HepG2 (cell line): ENCODE results near the gene DPP7. TPM values are rescaled to one million over a fixed set of nuclear protein-coding genes. Genes with fewer than 3 reads are reported as not detected.

Source experiments
- CBX2 ChIP-seq, 2 experiments: fragments of 200-600 bp in 1 of 2; sonication (generic); formaldehyde crosslinking in 1 of 2; IDR thresholded peaks; 2 replicates each; pipeline versions ENCODE4 v1.7.0 to v1.8.1; 2018 to 2022; ENCODE audit warnings: low read depth in 2 of 2, low read length in 1 of 2, mild to moderate bottlenecking in 1 of 2, missing genetic modification reagents in 1 of 2
- CEBPG ChIP-seq: IDR thresholded peaks from 2 replicates; pipeline ENCODE4 v1.6.1; 2016
- DNMT1 ChIP-seq: sonication (generic); formaldehyde crosslinking; IDR thresholded peaks from 2 replicates; pipeline ENCODE4 v1.5.1; 2020; ENCODE audit warnings: mild to moderate bottlenecking, missing genetic modification reagents
- GFI1 ChIP-seq: sonication (generic); formaldehyde crosslinking; IDR thresholded peaks from 2 replicates; pipeline ENCODE4 v1.5.0; 2020; ENCODE audit warnings: missing genetic modification reagents, mild to moderate bottlenecking, borderline replicate concordance
- HOXA7 ChIP-seq: sonication (generic); formaldehyde crosslinking; IDR thresholded peaks from 2 replicates; pipeline ENCODE4 v1.8.1; 2022; ENCODE audit warnings: mild to moderate bottlenecking, missing genetic modification reagents, moderate library complexity
- KDM5B ChIP-seq: sonication (generic); formaldehyde crosslinking; IDR thresholded peaks from 2 replicates; pipeline ENCODE4 v1.4.0; 2020; ENCODE audit warnings: missing genetic modification reagents, mild to moderate bottlenecking, borderline replicate concordance
- RFXANK ChIP-seq: IDR thresholded peaks from 2 replicates; pipeline ENCODE4 v1.6.1; 2016
- SALL1 ChIP-seq: sonication (generic); formaldehyde crosslinking; IDR thresholded peaks from 2 replicates; pipeline ENCODE4 v1.8.0; 2022; ENCODE audit warnings: mild to moderate bottlenecking, missing genetic modification reagents
- SIN3B ChIP-seq: fragments of 150-350 bp; IDR thresholded peaks from 2 replicates; pipeline ENCODE4 v1.6.1; 2014; ENCODE audit warnings: low read length
- SRSF4 ChIP-seq: fragments of 200-400 bp; formaldehyde crosslinking; IDR thresholded peaks from one replicate; pipeline ENCODE4 v1.6.1; 2018; ENCODE audit warnings: mild to moderate bottlenecking, low read depth, low read length, moderate library complexity; ENCODE audit not compliant: poor library complexity, severe bottlenecking
- TCF7 ChIP-seq: sonication (generic); IDR thresholded peaks from 2 replicates; pipeline ENCODE4 v1.6.1; 2016; ENCODE audit warnings: antibody characterized with exemption, low read depth
- TCF7L2 ChIP-seq: IDR thresholded peaks from 2 replicates; pipeline ENCODE4 v1.6.1; 2011; ENCODE audit warnings: mild to moderate bottlenecking, low read depth, low read length, moderate library complexity
- ZC3H13 ChIP-seq: sonication (generic); formaldehyde crosslinking; IDR thresholded peaks from 2 replicates; pipeline ENCODE4 v1.8.1; 2023; ENCODE audit warnings: mild to moderate bottlenecking, missing genetic modification reagents, moderate library complexity
- ZKSCAN1 ChIP-seq: fragments of 150-350 bp; IDR thresholded peaks from 2 replicates; pipeline ENCODE4 v1.6.1; 2014; ENCODE audit warnings: low read length
- ZNF256 ChIP-seq: sonication (generic); formaldehyde crosslinking; conservative IDR thresholded peaks from 2 replicates; pipeline ENCODE4 v1.4.0; 2020; ENCODE audit warnings: missing genetic modification reagents
- ZNF30 ChIP-seq: sonication (generic); formaldehyde crosslinking; IDR thresholded peaks from 2 replicates; pipeline ENCODE4 v1.5.0; 2020; ENCODE audit warnings: mild to moderate bottlenecking, missing genetic modification reagents
- ZNF547 ChIP-seq: sonication (generic); formaldehyde crosslinking; IDR thresholded peaks from 2 replicates; pipeline ENCODE4 v1.5.1; 2020; ENCODE audit warnings: mild to moderate bottlenecking, missing genetic modification reagents
- ZNF556 ChIP-seq: sonication (generic); formaldehyde crosslinking; IDR thresholded peaks from 2 replicates; pipeline ENCODE4 v1.4.0; 2020; ENCODE audit warnings: mild to moderate bottlenecking, missing genetic modification reagents, borderline replicate concordance
- ZNF570 ChIP-seq: sonication (generic); formaldehyde crosslinking; IDR thresholded peaks from 2 replicates; pipeline ENCODE4 v1.4.0; 2020; ENCODE audit warnings: mild to moderate bottlenecking, missing genetic modification reagents, borderline replicate concordance
- ZNF782 ChIP-seq: sonication (generic); formaldehyde crosslinking; IDR thresholded peaks from 2 replicates; pipeline ENCODE4 v1.4.0; 2020; ENCODE audit warnings: missing genetic modification reagents, mild to moderate bottlenecking, borderline replicate concordance
- polyA plus RNA-seq, 8 experiments: library from polyadenylated mRNA; depleted of rRNA in 3 of 8; stranded (reverse) in 7 of 8; unstranded in 1 of 8; fragments of >200 nt; fragmentation: Illumina TruSeq in 4 of 8; extraction: Trizol in 4 of 8; gene quantifications; 2 replicates each; pipeline versions ENCODE4 v1.2.1 to v1.2.3, GENCODE V29; 2011 to 2016; ENCODE audit warnings: low read depth in 4 of 8, missing spikeins in 1 of 8, mixed read lengths in 1 of 8; ENCODE audit not compliant: insufficient read depth in 1 of 8
- total RNA-seq, 5 experiments: library from RNA; depleted of rRNA; stranded (reverse); fragments of >200 nt; fragmentation: Illumina TruSeq; extraction: Trizol; gene quantifications; 2 replicates each; pipeline ENCODE4 v1.2.3, GENCODE V29; 2016; ENCODE audit warnings: low read depth in 1 of 5
- TF ChIP-seq, protein P1 (sequence below), 2 experiments: IDR thresholded peaks; 2 replicates each; pipeline ENCODE4 v1.6.1; 2011 to 2012; ENCODE audit warnings: low read length in 2 of 2, borderline replicate concordance in 1 of 2, low read depth in 1 of 2, mild to moderate bottlenecking in 1 of 2, moderate library complexity in 1 of 2
- TF ChIP-seq, protein P2 (sequence below): sonication (generic); formaldehyde crosslinking; IDR thresholded peaks from 2 replicates; pipeline ENCODE4 v1.8.1; 2023; ENCODE audit warnings: mild to moderate bottlenecking, missing genetic modification reagents, borderline replicate concordance
- TF ChIP-seq, protein P3 (sequence below): IDR thresholded peaks from 2 replicates; pipeline ENCODE4 v1.6.1; 2016; ENCODE audit warnings: low read depth, control low read depth
- TF ChIP-seq, protein P4 (sequence below): sonication (generic); formaldehyde crosslinking; IDR thresholded peaks from 2 replicates; pipeline ENCODE4; 2020; ENCODE audit warnings: missing genetic modification reagents, mild to moderate bottlenecking, borderline replicate concordance

The DPP7 gene
- total and polyA plus RNA-seq, 2 of the 13 experiments (the other 11 are each of a cell fraction or from before 2014, with no cell fraction given) = 1.2 to 4.5 TPM

DNA sequence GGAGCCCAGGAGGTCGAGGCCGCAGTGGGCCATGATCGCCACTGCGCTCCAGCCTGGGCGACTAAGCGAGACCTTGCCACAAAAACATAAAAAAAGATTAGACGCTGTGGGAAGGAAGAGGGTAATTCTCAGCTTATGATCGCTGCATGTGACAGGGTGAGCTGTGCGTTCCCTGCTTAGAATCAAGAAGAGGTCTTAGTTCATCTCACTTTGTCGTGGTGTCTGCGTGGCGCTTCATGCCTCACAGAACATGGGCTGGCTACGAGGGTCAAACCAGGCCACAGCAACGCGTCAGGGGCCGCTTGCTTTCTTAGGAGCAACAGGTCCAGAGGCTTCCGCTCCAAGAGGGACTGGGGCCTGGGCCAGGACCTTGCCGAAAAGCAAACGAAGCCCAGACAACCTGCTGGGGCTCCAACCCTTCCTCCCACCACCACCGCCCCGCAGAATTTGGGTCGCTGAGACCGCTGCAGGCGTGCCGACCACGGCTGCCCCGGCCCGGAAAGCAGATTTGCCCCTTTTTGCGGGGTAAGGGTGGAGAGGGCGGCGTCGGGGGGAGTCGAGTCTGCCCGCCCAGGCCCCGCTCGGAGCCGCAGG is 14.4 kb upstream of the DPP7 start (continued):
- TF ChIP-seq KDM5B (CRISPR knock-in tag) = no peak
- no peak for TF ChIP-seq CBX2 (IDR thresholded peaks at IDR 0.05; ENCODE audit: low read depth, low read length)
- no peak for TF ChIP-seq CBX2 (CRISPR knock-in tag; IDR thresholded peaks at IDR 0.05; ENCODE audit: low read depth)
- no peak for TF ChIP-seq ZC3H13 (CRISPR knock-in tag)
- no peak for TF ChIP-seq ZNF30 (CRISPR knock-in tag)
- TF ChIP-seq ZKSCAN1 = no peak
- TF ChIP-seq TCF7 = no peak
- TF ChIP-seq ZNF256 (CRISPR knock-in tag) = no peak
- TF ChIP-seq, protein P1, sequence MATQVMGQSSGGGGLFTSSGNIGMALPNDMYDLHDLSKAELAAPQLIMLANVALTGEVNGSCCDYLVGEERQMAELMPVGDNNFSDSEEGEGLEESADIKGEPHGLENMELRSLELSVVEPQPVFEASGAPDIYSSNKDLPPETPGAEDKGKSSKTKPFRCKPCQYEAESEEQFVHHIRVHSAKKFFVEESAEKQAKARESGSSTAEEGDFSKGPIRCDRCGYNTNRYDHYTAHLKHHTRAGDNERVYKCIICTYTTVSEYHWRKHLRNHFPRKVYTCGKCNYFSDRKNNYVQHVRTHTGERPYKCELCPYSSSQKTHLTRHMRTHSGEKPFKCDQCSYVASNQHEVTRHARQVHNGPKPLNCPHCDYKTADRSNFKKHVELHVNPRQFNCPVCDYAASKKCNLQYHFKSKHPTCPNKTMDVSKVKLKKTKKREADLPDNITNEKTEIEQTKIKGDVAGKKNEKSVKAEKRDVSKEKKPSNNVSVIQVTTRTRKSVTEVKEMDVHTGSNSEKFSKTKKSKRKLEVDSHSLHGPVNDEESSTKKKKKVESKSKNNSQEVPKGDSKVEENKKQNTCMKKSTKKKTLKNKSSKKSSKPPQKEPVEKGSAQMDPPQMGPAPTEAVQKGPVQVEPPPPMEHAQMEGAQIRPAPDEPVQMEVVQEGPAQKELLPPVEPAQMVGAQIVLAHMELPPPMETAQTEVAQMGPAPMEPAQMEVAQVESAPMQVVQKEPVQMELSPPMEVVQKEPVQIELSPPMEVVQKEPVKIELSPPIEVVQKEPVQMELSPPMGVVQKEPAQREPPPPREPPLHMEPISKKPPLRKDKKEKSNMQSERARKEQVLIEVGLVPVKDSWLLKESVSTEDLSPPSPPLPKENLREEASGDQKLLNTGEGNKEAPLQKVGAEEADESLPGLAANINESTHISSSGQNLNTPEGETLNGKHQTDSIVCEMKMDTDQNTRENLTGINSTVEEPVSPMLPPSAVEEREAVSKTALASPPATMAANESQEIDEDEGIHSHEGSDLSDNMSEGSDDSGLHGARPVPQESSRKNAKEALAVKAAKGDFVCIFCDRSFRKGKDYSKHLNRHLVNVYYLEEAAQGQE (IDR thresholded peaks at IDR 0.05; ENCODE audit: borderline replicate concordance in 1 of 2, low read depth in 1 of 2, low read length in 2 of 2) = no peak
- no peak for TF ChIP-seq ZNF782
- no peak for TF ChIP-seq DNMT1 (CRISPR knock-in tag)
- peak; percentile 12; the same call in 1 of the 2 replicates for TF ChIP-seq GFI1 (CRISPR knock-in tag)
- TF ChIP-seq SALL1 (CRISPR knock-in tag) = no peak
- peak; percentile 52; the same call in 1 of the 2 replicates for TF ChIP-seq ZNF556 (CRISPR knock-in tag)
- TF ChIP-seq, protein P2, sequence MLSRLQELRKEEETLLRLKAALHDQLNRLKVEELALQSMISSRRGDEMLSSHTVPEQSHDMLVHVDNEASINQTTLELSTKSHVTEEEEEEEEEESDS (CRISPR knock-in tag) = no peak
- TF ChIP-seq, protein P3, sequence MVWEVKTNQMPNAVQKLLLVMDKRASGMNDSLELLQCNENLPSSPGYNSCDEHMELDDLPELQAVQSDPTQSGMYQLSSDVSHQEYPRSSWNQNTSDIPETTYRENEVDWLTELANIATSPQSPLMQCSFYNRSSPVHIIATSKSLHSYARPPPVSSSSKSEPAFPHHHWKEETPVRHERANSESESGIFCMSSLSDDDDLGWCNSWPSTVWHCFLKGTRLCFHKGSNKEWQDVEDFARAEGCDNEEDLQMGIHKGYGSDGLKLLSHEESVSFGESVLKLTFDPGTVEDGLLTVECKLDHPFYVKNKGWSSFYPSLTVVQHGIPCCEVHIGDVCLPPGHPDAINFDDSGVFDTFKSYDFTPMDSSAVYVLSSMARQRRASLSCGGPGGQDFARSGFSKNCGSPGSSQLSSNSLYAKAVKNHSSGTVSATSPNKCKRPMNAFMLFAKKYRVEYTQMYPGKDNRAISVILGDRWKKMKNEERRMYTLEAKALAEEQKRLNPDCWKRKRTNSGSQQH (CRISPR knock-in tag) = no peak
- TF ChIP-seq TCF7L2 = no peak
- TF ChIP-seq RFXANK (CRISPR knock-in tag) = no peak
- TF ChIP-seq ZNF570 (CRISPR knock-in tag) = no peak
- no peak for TF ChIP-seq ZNF547 (CRISPR knock-in tag)
- TF ChIP-seq CEBPG = no peak
- no peak for TF ChIP-seq SRSF4
- TF ChIP-seq SIN3B = no peak
- TF ChIP-seq HOXA7 = no peak
- TF ChIP-seq, protein P4, sequence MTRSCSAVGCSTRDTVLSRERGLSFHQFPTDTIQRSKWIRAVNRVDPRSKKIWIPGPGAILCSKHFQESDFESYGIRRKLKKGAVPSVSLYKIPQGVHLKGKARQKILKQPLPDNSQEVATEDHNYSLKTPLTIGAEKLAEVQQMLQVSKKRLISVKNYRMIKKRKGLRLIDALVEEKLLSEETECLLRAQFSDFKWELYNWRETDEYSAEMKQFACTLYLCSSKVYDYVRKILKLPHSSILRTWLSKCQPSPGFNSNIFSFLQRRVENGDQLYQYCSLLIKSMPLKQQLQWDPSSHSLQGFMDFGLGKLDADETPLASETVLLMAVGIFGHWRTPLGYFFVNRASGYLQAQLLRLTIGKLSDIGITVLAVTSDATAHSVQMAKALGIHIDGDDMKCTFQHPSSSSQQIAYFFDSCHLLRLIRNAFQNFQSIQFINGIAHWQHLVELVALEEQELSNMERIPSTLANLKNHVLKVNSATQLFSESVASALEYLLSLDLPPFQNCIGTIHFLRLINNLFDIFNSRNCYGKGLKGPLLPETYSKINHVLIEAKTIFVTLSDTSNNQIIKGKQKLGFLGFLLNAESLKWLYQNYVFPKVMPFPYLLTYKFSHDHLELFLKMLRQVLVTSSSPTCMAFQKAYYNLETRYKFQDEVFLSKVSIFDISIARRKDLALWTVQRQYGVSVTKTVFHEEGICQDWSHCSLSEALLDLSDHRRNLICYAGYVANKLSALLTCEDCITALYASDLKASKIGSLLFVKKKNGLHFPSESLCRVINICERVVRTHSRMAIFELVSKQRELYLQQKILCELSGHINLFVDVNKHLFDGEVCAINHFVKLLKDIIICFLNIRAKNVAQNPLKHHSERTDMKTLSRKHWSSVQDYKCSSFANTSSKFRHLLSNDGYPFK (CRISPR knock-in tag) = no peak
